Activated T-cell treated with anti-CD3 and anti-CD28 coated beads for 48 hours (primary cell): ENCODE data around the gene CPSF4L.

Experiments used
- DNase-seq: peaks from one replicate; pipeline ENCODE4 v3.0.0-alpha.2; 2020; ENCODE audit warnings: low read depth

CPSF4L gene

GRCh38 chr17:73203135-73203787, 58.4 kb downstream of the CPSF4L start:
- DNase-seq = no peak

GRCh38 chr17:73201215-73202069, 60.2 kb downstream of the CPSF4L start:
- no peak for DNase-seq

- no peak for DNase-seq
These were observed 61.2 kb downstream of the CPSF4L start for GRCh38 chr17:73200476-73200875.

DNA sequence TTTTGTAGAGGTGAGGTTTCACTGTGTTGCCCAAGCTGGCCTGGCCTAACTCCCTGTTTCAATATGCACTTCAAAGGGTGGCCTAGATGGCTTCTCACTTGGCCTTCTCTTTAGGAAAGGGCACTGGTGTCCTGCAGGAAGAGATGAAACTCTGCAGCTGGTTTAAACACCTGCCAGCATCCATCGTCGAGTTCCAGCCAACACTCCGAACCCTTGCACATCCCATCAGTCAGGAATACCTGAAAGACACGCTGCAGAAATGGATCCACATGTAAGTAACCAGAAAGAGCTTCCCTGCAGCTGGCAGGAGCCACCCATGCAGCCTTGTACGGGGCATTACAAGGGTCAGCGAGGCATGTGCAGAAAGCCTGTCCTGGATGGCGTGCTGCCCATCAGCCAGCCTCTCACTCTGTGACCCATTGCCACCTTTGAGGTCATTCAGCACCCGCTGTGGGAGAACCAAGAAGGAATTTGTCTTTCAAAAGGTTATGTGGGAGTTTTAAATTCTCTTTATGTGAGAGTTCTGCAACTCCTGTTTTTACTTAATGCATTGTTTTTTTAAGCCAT, 61.8 kb downstream of the CPSF4L start:
- DNase-seq = no peak

DNA sequence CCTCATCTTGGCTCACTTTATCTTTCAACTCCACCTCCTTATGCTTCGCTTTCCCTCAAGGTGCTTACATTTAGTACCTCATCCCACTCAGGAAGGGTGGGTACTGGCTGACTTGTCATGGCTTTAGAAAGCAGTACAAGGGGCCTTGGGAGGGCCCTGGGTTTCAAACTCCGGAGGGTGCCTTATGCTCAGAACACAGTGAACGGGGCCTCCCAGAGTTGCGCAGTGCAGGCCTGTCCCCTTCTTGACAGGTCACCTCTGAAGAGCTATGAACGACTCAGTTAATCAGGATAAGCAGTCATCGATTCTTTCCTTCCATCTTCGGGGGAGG, 62.8 kb downstream of the CPSF4L start:
- DNase-seq = no peak
